Suprapubic skin (tissue), 4 donors: ENCODE results near the gene SLC9A5. TPM values are rescaled to one million over a fixed set of nuclear protein-coding genes. Genes with fewer than 3 reads are reported as not detected.

Experiments
- DNase-seq, 2 donors: peaks; one replicate each; pipeline ENCODE4 v3.0.0-alpha.2; 2019; ENCODE audit warnings: low spot score in 2 of 2
- H3K27ac ChIP-seq: fragments of 200-600 bp; sonication (generic); one replicate; pipeline ENCODE4 v1.5.1; 2019
- H3K27me3 ChIP-seq: fragments of 200-600 bp; sonication (generic); one replicate; pipeline ENCODE4 v1.5.1; 2019
- H3K36me3 ChIP-seq: fragments of 200-600 bp; sonication (generic); one replicate; pipeline ENCODE4 v1.5.1; 2019
- H3K4me1 ChIP-seq: fragments of 200-600 bp; sonication (generic); one replicate; pipeline ENCODE4 v1.5.1; 2019
- H3K4me3 ChIP-seq: fragments of 200-600 bp; sonication (generic); one replicate; pipeline ENCODE4 v1.5.1; 2019; ENCODE audit warnings: mild to moderate bottlenecking
- H3K9me3 ChIP-seq: fragments of 200-600 bp; sonication (generic); one replicate; pipeline ENCODE4 v1.5.1; 2019
- EP300 ChIP-seq: sonication (generic); formaldehyde crosslinking; IDR thresholded peaks from one replicate; pipeline ENCODE4 v1.6.1; 2017; ENCODE audit warnings: antibody characterized with exemption
- POLR2A ChIP-seq, 2 donors: fragments of 450-650 bp; IDR thresholded peaks; one replicate each; pipeline ENCODE4 v1.6.1; 2017; ENCODE audit warnings: antibody characterized with exemption in 2 of 2, mild to moderate bottlenecking in 2 of 2, moderate library complexity in 2 of 2
- POLR2AphosphoS5 ChIP-seq, 3 donors: sonication (generic); formaldehyde crosslinking; IDR thresholded peaks; one replicate each; pipeline ENCODE4 v1.6.1; 2017; ENCODE audit warnings: antibody characterized with exemption in 3 of 3
- WGBS: methylation state at CpG from one replicate; pipeline ENCODE4 v1.1.5; 2018; 5-methylcytosine and 5-hydroxymethylcytosine counted together
- total RNA-seq, 4 donors: library from RNA; depleted of rRNA; stranded (reverse); fragments of >200 nt; gene quantifications; one replicate each; pipeline ENCODE4 v1.1.0, GENCODE V29; 2016
- TF ChIP-seq, protein P1 (sequence below), 2 donors: fragments of 200-600 bp in 1 of 2; fragments of 450-650 bp in 1 of 2; sonication (generic) in 1 of 2; IDR thresholded peaks; one replicate each; pipeline ENCODE4 v1.5.1; 2016 to 2019; ENCODE audit warnings: antibody characterized with exemption in 2 of 2, mild to moderate bottlenecking in 1 of 2, moderate library complexity in 1 of 2

SLC9A5 gene
- total RNA-seq, result under 1 TPM; 0.26 to 0.64 (median 0.43) TPM

- Histone ChIP-seq H3K4me3 (peak within 1 kb of the TSS; percentile 89), H3K4me1 (peaks cover 59% of the 10 kb centered on the region), H3K9me3 (no peaks in the 10 kb centered on the region), H3K27ac (no peak within 1 kb of the TSS), H3K27me3 (peaks cover 27% of the 10 kb centered on the region), H3K36me3 (no peaks in the 10 kb centered on the region)
- TF ChIP-seq POLR2A (IDR thresholded peaks at IDR 0.05), result no peak
- TF ChIP-seq, protein P1, sequence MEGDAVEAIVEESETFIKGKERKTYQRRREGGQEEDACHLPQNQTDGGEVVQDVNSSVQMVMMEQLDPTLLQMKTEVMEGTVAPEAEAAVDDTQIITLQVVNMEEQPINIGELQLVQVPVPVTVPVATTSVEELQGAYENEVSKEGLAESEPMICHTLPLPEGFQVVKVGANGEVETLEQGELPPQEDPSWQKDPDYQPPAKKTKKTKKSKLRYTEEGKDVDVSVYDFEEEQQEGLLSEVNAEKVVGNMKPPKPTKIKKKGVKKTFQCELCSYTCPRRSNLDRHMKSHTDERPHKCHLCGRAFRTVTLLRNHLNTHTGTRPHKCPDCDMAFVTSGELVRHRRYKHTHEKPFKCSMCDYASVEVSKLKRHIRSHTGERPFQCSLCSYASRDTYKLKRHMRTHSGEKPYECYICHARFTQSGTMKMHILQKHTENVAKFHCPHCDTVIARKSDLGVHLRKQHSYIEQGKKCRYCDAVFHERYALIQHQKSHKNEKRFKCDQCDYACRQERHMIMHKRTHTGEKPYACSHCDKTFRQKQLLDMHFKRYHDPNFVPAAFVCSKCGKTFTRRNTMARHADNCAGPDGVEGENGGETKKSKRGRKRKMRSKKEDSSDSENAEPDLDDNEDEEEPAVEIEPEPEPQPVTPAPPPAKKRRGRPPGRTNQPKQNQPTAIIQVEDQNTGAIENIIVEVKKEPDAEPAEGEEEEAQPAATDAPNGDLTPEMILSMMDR (IDR thresholded peaks at IDR 0.05), result no peak
- TF ChIP-seq EP300, result no peak
- under 1% methylated on average over 30 of the region's 75 CpGs for WGBS
- DNase-seq, result no peak
Measured at GRCh38 chr16:67248401-67249177, at the start of gene SLC9A5. SLC9A5 (plus strand) TSS chr16:67248979; CDS start chr16:67249015, 36 bp downstream.

GRCh38 chr16:67199011-67199807 lies 49.6 kb upstream of the SLC9A5 start, which contains the start of gene ELMO3:
ELMO3 (plus strand) TSS chr16:67199131; CDS start chr16:67199327, 196 bp downstream.
- TF ChIP-seq EP300, result no peak
- TF ChIP-seq POLR2A (IDR thresholded peaks at IDR 0.05), result no peak
- TF ChIP-seq, protein P1 (IDR thresholded peaks at IDR 0.05), result peak in 1 of 2 donors; percentile 58
- no peak for TF ChIP-seq POLR2AphosphoS5 (IDR thresholded peaks at IDR 0.05)
- WGBS, result 30% methylated on average over 20 of the region's 61 CpGs
- H3K27me3 ChIP-seq, result no peaks in the 10 kb centered on the region
- no peak for DNase-seq
- H3K4me1 ChIP-seq, result peaks cover 34% of the 10 kb centered on the region
- H3K9me3 ChIP-seq, result no peaks in the 10 kb centered on the region
- H3K27ac ChIP-seq, result peak within 1 kb of the TSS; percentile 82
- peaks cover 71% of the 10 kb centered on the region for H3K36me3 ChIP-seq
- H3K4me3 ChIP-seq, result peak within 1 kb of the TSS; percentile 59

DNA sequence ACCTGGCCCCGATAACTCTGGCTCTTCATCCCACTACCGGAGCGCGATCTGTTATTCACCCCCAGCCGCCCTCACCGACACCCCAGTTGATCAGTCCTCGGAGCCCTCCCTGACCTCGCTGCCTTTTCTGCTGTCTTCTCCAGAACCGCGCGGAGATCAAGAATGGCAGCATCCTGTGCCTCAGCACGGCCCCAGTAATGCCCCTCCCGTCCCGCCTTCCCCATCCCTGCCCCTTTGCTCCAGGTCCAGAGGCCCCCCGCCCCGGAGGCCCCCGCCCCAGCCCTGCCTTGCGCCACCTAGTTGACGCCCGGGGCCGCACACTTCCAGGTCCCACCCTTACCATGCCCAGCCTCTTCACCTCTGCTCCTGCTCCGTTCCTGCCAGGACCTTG lies 49.0 kb upstream of the SLC9A5 start:
- Histone ChIP-seq H3K27me3 (no peaks in the 10 kb centered on the region), H3K27ac (no peak overlapping the region), H3K4me3 (peak overlapping the region; percentile 59), H3K4me1 (peaks cover 32% of the 10 kb centered on the region), H3K36me3 (peaks cover 65% of the 10 kb centered on the region), H3K9me3 (no peaks in the 10 kb centered on the region)
- TF ChIP-seq EP300, result no peak
- TF ChIP-seq, protein P1 (IDR thresholded peaks at IDR 0.05), result peak in 1 of 2 donors; percentile 5
- no peak for TF ChIP-seq POLR2A (IDR thresholded peaks at IDR 0.05)
- no peak for TF ChIP-seq POLR2AphosphoS5 (IDR thresholded peaks at IDR 0.05)
- WGBS, result 28% methylated on average over 21 of the region's 22 CpGs
- no peak for DNase-seq

DNA sequence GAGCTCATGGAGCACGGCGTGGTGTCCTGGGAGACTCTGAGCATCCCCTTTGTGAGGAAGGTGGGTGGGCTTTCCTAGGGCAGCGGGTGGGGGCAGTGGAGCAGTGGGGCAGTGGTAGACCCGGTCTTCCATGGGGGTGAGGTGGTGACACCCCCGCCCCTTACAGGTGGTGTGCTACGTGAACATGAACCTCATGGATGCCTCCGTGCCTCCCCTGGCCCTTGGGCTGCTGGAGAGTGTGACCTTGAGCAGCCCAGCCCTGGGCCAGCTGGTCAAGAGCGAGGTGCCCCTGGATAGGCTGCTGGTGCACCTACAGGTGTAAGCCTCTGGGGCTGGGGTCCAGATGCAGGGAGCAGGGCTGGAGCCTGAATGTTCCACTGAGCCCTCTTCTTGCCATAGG lies 48.3 kb upstream of the SLC9A5 start:
- TF ChIP-seq EP300 (no peak), POLR2AphosphoS5 (IDR thresholded peaks at IDR 0.05) (no peak), POLR2A (IDR thresholded peaks at IDR 0.05) (no peak)
- TF ChIP-seq, protein P1 (IDR thresholded peaks at IDR 0.05), result no peak
- H3K4me1 ChIP-seq, result peaks cover 32% of the 10 kb centered on the region
- no peak overlapping the region for H3K4me3 ChIP-seq
- no peak for DNase-seq
- H3K27ac ChIP-seq, result no peak overlapping the region
- 93% methylated on average over 6 of the region's 8 CpGs for WGBS
- H3K36me3 ChIP-seq, result peaks cover 58% of the 10 kb centered on the region
- no peaks in the 10 kb centered on the region for H3K9me3 ChIP-seq
- no peaks in the 10 kb centered on the region for H3K27me3 ChIP-seq
